NCI-H1105 treated with DMSO at 0.1 percent for 48 hours (cell line): ENCODE measurements around the gene LIN7B.

ENCODE experiments used
- DNase-seq: peaks from one replicate; lab custom pipeline; 2025; lab: John Stamatoyannopoulos, UW

Gene LIN7B

GRCh38 chr19:49165111-49165750 is 51.1 kb downstream of the LIN7B start:
- DNase-seq, result peak; percentile 1

GRCh38 chr19:49165865-49166301 is 51.7 kb downstream of the LIN7B start:
- DNase-seq, result no peak

- no peak for DNase-seq
Measured at GRCh38 chr19:49167857-49168409, 53.8 kb downstream of the LIN7B start.
